ENCODE data around the gene PELO.
A peak's percentile ranks its signal among the peaks of the same experiment; 100 is the strongest.

Gene PELO

DNA sequence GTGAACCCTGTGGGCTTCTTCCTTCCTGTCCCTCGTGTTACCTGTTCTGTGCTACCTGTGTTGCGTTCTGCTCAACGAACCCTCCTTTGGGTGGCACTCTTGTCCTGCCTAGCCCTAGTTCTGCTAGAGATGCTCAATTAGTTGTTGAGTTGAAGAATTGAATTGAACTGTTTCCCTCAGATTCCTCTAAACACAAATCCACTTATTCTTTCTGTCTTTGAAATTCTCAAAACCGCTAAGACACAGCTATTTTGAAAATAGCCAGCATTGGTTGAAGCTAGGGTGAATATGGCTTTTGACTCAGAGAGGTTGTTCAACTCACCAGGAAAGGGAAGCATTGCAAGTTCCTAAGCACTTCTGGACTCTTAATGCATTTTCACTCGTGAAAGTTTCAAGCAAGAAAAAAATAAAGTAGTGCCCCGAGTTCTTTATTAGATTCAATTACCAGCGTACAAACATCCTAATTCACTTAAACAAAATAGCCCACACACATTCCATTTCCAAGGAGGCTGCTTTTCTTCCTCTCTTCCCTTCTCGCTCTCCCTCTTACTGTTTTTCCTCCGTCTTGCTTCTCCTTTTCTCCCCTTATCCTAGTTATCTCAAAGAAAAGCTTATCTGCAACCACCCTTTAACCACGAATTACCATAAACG lies 642 bp upstream of the PELO start:
- TF ChIP-seq, protein P1, sequence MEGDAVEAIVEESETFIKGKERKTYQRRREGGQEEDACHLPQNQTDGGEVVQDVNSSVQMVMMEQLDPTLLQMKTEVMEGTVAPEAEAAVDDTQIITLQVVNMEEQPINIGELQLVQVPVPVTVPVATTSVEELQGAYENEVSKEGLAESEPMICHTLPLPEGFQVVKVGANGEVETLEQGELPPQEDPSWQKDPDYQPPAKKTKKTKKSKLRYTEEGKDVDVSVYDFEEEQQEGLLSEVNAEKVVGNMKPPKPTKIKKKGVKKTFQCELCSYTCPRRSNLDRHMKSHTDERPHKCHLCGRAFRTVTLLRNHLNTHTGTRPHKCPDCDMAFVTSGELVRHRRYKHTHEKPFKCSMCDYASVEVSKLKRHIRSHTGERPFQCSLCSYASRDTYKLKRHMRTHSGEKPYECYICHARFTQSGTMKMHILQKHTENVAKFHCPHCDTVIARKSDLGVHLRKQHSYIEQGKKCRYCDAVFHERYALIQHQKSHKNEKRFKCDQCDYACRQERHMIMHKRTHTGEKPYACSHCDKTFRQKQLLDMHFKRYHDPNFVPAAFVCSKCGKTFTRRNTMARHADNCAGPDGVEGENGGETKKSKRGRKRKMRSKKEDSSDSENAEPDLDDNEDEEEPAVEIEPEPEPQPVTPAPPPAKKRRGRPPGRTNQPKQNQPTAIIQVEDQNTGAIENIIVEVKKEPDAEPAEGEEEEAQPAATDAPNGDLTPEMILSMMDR (IDR thresholded peaks at IDR 0.05), result peak; percentile 66

DNA sequence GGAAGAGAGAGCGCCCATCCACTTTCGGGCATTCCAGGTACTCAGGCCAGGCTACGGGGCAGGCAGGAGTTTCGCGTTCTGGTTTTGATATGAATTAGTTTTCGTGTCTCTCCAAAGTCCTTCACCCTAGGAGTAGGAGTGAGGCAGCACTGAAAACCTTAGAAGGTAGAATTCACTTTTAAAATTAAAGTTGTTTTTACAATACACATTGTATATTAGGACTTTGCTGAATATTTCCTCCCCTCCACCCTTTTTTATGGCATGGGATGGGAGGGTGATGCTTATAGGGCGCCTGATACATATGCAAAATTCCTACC lies 747 bp downstream of the PELO start:
- TF ChIP-seq, protein P1 (IDR thresholded peaks at IDR 0.05), result no peak

DNA sequence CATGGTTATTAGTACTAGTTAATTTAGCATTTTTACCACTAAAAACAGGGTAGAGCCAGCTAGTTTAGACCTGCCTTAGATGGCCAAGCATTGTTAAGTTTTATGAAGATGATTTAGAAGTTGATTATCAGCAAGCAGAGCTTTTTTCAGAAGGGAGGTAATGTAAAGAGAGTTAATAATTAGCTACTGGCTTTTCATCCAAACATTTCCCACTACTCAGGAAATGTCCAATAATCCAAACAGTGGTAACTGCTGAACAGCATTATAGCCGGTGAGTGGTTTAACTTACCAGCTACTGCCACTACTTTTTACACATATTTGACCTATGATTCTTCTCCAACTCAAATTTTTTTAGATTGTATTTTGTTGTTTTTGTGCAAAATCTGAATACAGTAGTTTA lies 1.7 kb downstream of the PELO start:
- TF ChIP-seq, protein P1 (IDR thresholded peaks at IDR 0.05), result no peak

DNA sequence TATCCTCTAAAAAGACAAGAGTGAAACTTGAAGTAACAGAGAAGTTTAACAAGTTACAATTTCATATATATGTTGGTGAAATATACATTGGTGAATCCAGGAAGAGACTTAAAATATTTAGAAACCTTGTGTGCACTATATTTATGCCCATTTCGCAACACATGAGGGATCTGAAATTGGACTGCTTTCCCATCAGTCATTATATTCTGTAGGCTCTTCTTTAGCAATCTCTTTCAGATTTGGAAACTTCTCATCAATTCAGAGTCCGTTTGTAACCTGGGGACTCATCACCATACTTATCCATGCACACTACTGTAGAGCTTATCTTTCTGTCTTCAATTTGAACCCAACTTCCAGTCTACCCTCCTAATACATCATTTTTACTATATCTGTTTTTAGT lies 2.1 kb downstream of the PELO start:
- TF ChIP-seq, protein P1 (IDR thresholded peaks at IDR 0.05), result no peak

DNA sequence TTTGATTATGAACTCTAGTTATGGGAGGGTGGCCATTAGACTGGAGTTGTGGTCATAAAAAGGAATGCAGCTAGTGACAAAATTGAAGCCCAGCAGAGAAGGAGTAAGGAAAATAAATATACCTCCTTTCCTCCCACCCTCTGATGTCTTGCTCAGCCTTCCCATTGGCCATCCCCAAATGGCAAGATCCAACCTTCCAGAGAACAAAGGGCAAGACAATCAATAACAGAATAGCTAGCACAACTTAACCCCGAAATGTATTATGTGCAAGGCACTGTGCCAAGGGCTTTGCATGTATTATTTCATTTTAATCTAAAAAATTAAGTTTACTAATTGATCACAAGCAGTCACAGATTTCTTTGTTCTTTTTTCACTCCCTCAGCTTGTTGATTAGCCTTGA lies 3.6 kb downstream of the PELO start:
- TF ChIP-seq, protein P1 (IDR thresholded peaks at IDR 0.05), result no peak

DNA sequence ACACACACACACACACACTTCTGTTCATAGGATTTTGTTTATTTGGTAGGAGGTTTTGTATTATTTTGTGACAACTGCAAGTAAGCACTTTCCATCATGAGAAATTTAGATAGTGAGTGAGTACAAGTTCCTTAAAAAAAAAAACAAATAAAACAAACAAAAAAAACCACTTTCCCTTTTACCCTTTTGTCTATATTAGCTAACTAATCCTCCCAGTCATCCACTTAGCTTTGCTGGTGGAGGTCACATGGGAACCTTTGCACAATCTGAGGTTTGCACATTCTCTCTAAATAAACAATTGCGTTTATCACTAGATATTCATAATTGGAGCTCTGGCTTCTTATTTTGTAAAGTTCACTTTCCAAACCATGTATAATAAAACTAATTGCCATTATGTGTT lies 6.8 kb downstream of the PELO start:
- TF ChIP-seq, protein P1 (IDR thresholded peaks at IDR 0.05), result no peak

DNA sequence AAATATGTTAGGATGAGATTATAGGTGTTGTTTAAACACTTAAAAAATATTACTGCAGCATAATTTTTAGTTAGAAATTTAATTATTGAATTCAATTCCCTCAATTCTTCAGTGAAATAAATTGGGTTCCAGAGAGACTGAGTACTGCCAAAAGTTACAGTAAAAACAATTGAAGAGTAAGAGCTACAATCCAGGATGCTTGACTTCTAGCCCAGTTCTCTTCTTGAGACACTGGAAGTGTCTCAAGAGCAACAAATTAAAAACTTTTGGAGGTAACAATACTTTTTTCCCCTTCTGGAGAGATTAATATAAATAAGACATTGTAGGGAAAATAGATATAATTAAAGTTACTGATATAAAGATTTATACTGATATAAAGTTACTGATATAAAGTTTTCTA lies 8.3 kb downstream of the PELO start:
- TF ChIP-seq, protein P1 (IDR thresholded peaks at IDR 0.05), result no peak

DNA sequence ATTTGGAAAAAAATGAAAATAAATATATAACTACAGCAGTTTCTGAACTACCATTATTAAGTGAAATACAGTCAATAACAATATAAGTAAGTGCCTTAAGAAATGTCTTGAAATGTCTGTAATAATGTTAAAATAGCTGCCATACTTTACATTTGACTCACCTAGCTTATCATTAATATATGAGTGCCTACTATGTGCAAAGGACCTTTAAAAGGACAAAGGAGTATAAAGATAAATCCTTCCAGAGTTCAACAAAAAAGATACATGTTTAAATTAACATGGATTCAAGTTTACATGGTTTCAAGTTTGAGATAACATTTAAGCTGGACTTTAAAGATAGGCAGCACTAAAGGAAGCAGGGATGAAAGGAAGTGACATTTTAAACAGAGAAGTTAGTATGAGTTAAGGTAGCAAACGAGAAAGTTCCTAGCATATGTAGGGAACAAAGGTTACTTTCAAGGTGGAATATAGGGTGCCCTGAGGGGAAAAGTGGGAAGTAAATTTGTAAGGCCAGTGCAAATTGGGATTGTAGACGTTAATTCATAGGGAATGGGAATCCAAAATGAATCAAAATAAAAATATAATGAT lies 8.9 kb downstream of the PELO start:
- TF ChIP-seq, protein P1 (IDR thresholded peaks at IDR 0.05), result no peak

All from LNCAP (cell line).